ENCODE results near the gene ZSWIM9. TPM values are rescaled to one million over a fixed set of nuclear protein-coding genes. Genes with fewer than 3 reads are reported as not detected.
"Not testable (repeated sequence)": the region's sequence is repeated elsewhere in the genome, so short reads cannot be mapped to it uniquely, and the experiment has no call there.

ZSWIM9 gene
- total RNA-seq, 1 donor from 2014 or later, result 1.3 TPM

DNA sequence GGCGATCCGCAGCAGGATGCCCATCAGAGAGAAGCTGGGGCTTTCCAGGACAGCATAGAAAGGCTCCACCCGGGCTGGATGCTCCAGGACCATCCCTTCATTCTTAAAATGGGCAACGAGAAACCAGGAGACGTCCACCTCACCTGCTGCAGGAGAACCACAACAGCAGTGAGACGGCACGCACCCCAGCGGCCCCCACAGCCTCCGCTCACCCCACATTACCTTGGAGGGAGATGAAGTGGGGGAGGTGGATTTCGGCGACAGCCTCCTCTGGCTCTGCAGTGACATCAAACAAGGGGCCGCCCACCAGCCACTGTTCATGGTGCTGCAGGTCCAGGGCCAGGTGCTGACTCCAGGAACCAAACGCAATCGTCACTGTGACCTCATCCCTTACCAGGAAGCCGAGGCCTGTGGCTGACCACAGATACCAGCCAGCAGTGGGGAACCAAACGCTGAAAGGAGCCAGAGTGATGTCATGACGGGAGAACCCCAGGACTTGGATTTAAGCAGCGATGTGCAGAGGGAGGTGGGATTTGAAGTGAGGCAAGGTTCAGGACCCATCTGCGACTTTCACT is 60.2 kb downstream of the ZSWIM9 start:
- DNase-seq (ENCODE audit: low read depth) (no peak), FAIRE-seq (no peak)
- no peaks in the 10 kb centered on the region for H3K27me3 ChIP-seq (ENCODE audit: control insufficient read depth, insufficient read depth, low read length)
- H3K36me3 ChIP-seq (ENCODE audit: control insufficient read depth, insufficient read depth, low read length), result peaks cover 2% of the 10 kb centered on the region
- no peak overlapping the region for H3K4me3 ChIP-seq (ENCODE audit: low read depth, low read length)
- TF ChIP-seq, protein P1, sequence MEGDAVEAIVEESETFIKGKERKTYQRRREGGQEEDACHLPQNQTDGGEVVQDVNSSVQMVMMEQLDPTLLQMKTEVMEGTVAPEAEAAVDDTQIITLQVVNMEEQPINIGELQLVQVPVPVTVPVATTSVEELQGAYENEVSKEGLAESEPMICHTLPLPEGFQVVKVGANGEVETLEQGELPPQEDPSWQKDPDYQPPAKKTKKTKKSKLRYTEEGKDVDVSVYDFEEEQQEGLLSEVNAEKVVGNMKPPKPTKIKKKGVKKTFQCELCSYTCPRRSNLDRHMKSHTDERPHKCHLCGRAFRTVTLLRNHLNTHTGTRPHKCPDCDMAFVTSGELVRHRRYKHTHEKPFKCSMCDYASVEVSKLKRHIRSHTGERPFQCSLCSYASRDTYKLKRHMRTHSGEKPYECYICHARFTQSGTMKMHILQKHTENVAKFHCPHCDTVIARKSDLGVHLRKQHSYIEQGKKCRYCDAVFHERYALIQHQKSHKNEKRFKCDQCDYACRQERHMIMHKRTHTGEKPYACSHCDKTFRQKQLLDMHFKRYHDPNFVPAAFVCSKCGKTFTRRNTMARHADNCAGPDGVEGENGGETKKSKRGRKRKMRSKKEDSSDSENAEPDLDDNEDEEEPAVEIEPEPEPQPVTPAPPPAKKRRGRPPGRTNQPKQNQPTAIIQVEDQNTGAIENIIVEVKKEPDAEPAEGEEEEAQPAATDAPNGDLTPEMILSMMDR (IDR thresholded peaks at IDR 0.05; ENCODE audit: insufficient read depth, low read length, severe bottlenecking), result no peak

DNA sequence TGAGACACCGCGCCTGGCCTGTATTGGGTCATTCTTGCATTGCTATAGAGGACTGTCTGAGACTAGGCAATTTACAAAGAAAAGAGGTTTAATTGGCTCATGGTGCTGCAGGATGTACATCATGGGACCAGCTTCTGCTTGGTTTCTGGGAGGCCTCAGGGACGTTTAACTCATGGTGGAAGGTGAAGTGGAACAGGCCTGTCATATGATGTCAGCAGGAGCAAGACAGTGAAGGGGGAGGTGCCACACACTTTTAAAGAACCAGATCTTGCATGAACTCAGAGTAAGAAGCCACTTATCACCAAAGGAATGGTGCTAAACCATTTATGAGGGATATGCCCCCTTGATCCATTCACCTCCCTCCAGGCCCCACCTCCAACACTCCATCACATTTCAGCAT is 66.6 kb downstream of the ZSWIM9 start:
- DNase-seq (ENCODE audit: low read depth) (no peak), FAIRE-seq (no peak)
- Histone ChIP-seq H3K36me3 (ENCODE audit: control insufficient read depth, insufficient read depth, low read length) (peaks cover 2% of the 10 kb centered on the region), H3K27me3 (ENCODE audit: control insufficient read depth, insufficient read depth, low read length) (no peaks in the 10 kb centered on the region), H3K4me3 (ENCODE audit: low read depth, low read length) (no peak overlapping the region)
- TF ChIP-seq, protein P1 (IDR thresholded peaks at IDR 0.05; ENCODE audit: insufficient read depth, low read length, severe bottlenecking), result no peak

GRCh38 chr19:48239120-48239519 is 68.6 kb downstream of the ZSWIM9 start:
- DNase-seq (ENCODE audit: low read depth) (no peak), FAIRE-seq (no peak)
- H3K36me3 ChIP-seq (ENCODE audit: control insufficient read depth, insufficient read depth, low read length), result no peaks in the 10 kb centered on the region
- TF ChIP-seq, protein P1 (IDR thresholded peaks at IDR 0.05; ENCODE audit: insufficient read depth, low read length, severe bottlenecking), result no peak
- H3K4me3 ChIP-seq (ENCODE audit: low read depth, low read length), result no peak overlapping the region
- H3K27me3 ChIP-seq (ENCODE audit: control insufficient read depth, insufficient read depth, low read length), result no peaks in the 10 kb centered on the region

DNA sequence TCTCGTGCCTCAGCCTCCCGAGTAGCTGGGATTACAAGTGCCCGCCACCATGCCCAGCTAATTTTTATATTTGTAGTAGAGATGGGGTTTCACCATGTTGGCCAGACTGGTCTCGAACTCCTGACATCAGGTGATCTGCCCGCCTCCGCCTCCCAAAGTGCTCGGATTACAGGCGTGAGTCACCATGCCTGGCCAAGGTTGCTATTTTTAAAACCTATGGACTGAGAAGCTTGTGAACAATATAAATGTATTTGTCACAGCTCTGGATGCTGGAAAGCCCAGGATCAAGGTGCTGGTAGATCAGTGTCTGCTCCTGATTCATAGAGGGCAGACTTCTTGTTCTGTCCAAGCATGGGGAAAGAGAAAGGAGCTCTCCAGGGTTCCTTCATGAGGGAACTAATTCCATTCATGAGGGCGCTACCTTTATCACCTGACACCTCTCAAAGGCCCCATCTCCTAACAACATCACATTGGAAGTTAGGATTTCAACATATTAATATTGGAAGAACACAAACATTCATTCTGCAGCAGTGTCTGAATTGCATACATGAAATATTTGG is 69.2 kb downstream of the ZSWIM9 start:
- no peak overlapping the region for H3K4me3 ChIP-seq (ENCODE audit: low read depth, low read length)
- no peaks in the 10 kb centered on the region for H3K36me3 ChIP-seq (ENCODE audit: control insufficient read depth, insufficient read depth, low read length)
- no peaks in the 10 kb centered on the region for H3K27me3 ChIP-seq (ENCODE audit: control insufficient read depth, insufficient read depth, low read length)
- FAIRE-seq, result no peak
- peak; percentile 35 for DNase-seq (ENCODE audit: low read depth)
- TF ChIP-seq, protein P1 (IDR thresholded peaks at IDR 0.05; ENCODE audit: insufficient read depth, low read length, severe bottlenecking), result no peak

GRCh38 chr19:48241771-48242170 is 71.3 kb downstream of the ZSWIM9 start:
- DNase-seq (ENCODE audit: low read depth); H3K27me3 ChIP-seq (ENCODE audit: control insufficient read depth, insufficient read depth, low read length); FAIRE-seq; H3K4me3 ChIP-seq (ENCODE audit: low read depth, low read length); H3K36me3 ChIP-seq (ENCODE audit: control insufficient read depth, insufficient read depth, low read length): not testable (repeated sequence)

GRCh38 chr19:48244281-48244680 is 73.8 kb downstream of the ZSWIM9 start:
- Histone ChIP-seq H3K36me3 (ENCODE audit: control insufficient read depth, insufficient read depth, low read length) (peaks cover 1% of the 10 kb centered on the region), H3K4me3 (ENCODE audit: low read depth, low read length) (no peak overlapping the region), H3K27me3 (ENCODE audit: control insufficient read depth, insufficient read depth, low read length) (no peaks in the 10 kb centered on the region)
- DNase-seq (ENCODE audit: low read depth) (peak; percentile 58), FAIRE-seq (no peak)
- TF ChIP-seq, protein P1 (IDR thresholded peaks at IDR 0.05; ENCODE audit: insufficient read depth, low read length, severe bottlenecking), result no peak

Measured in bronchial epithelial cell (primary cell).